Measurements from ENCODE around the gene ZNF500. TPM values are rescaled to one million over a fixed set of nuclear protein-coding genes. Genes with fewer than 3 reads are reported as not detected.

ZNF500 gene
- total RNA-seq, 1 donor from 2014 or later, result 14.6 TPM

GRCh38 chr16:4772351-4772750 lies 5.4 kb upstream of the ZNF500 start:
- no peak overlapping the region for H3K4me3 Mint-ChIP-seq (ENCODE audit: unreplicated experiment)
- H3K4me1 Mint-ChIP-seq (ENCODE audit: low read depth, unreplicated experiment), result peaks cover 4% of the 10 kb centered on the region
- DNase-seq (ENCODE audit: low read depth) (no peak), FAIRE-seq (no peak)
- Histone ChIP-seq H4K20me1 (ENCODE audit: insufficient read depth, low read length) (no peaks in the 10 kb centered on the region), H3K27me3 (ENCODE audit: insufficient read depth, low read length) (no peaks in the 10 kb centered on the region), H3K9ac (ENCODE audit: low read length) (no peak overlapping the region), H3K4me2 (ENCODE audit: low read length) (no peak overlapping the region), H3K27ac (ENCODE audit: low read depth, low read length) (no peak overlapping the region), H3K79me2 (ENCODE audit: insufficient read depth, low read length) (no peaks in the 10 kb centered on the region), H3K4me3 (ENCODE audit: insufficient read depth, low read depth, low read length) (no peak overlapping the region), H2AFZ (ENCODE audit: low read depth, low read length) (no peak overlapping the region), H3K9me3 (ENCODE audit: insufficient read depth, low read depth, low read length) (no peaks in the 10 kb centered on the region), H3K36me3 (ENCODE audit: insufficient read depth, low read length) (no peaks in the 10 kb centered on the region), H3K4me1 (ENCODE audit: insufficient read depth, low read length) (no peaks in the 10 kb centered on the region)
- H3K27ac Mint-ChIP-seq (ENCODE audit: unreplicated experiment), result no peak overlapping the region
- TF ChIP-seq CTCF (IDR thresholded peaks at IDR 0.05; ENCODE audit: insufficient read depth, low read depth, low read length) (no peak), EZH2 (IDR thresholded peaks at IDR 0.05; ENCODE audit: insufficient read depth, low read length) (no peak)
- peaks cover 2% of the 10 kb centered on the region for H3K9me3 Mint-ChIP-seq (ENCODE audit: unreplicated experiment)
- no peaks in the 10 kb centered on the region for H3K27me3 Mint-ChIP-seq (ENCODE audit: low read depth, unreplicated experiment)
- peaks cover 1% of the 10 kb centered on the region for H3K36me3 Mint-ChIP-seq (ENCODE audit: low read depth, unreplicated experiment)

- Histone ChIP-seq H3K4me3 (ENCODE audit: insufficient read depth, low read depth, low read length) (no peak overlapping the region), H3K79me2 (ENCODE audit: insufficient read depth, low read length) (peaks cover 6% of the 10 kb centered on the region), H4K20me1 (ENCODE audit: insufficient read depth, low read length) (no peaks in the 10 kb centered on the region), H3K36me3 (ENCODE audit: insufficient read depth, low read length) (no peaks in the 10 kb centered on the region), H3K27ac (ENCODE audit: low read depth, low read length) (no peak overlapping the region), H3K9me3 (ENCODE audit: insufficient read depth, low read depth, low read length) (no peaks in the 10 kb centered on the region), H3K9ac (ENCODE audit: low read length) (no peak overlapping the region), H3K4me2 (ENCODE audit: low read length) (no peak overlapping the region), H3K4me1 (ENCODE audit: insufficient read depth, low read length) (no peaks in the 10 kb centered on the region), H3K27me3 (ENCODE audit: insufficient read depth, low read length) (no peaks in the 10 kb centered on the region), H2AFZ (ENCODE audit: low read depth, low read length) (peak overlapping the region; percentile 23)
- no peak overlapping the region for H3K27ac Mint-ChIP-seq (ENCODE audit: unreplicated experiment)
- peaks cover 2% of the 10 kb centered on the region for H3K9me3 Mint-ChIP-seq (ENCODE audit: unreplicated experiment)
- H3K4me1 Mint-ChIP-seq (ENCODE audit: low read depth, unreplicated experiment), result peaks cover 5% of the 10 kb centered on the region
- TF ChIP-seq EZH2 (IDR thresholded peaks at IDR 0.05; ENCODE audit: insufficient read depth, low read length), result no peak
- peaks cover 1% of the 10 kb centered on the region for H3K36me3 Mint-ChIP-seq (ENCODE audit: low read depth, unreplicated experiment)
- H3K27me3 Mint-ChIP-seq (ENCODE audit: low read depth, unreplicated experiment), result no peaks in the 10 kb centered on the region
- no peak overlapping the region for H3K4me3 Mint-ChIP-seq (ENCODE audit: unreplicated experiment)
- DNase-seq (ENCODE audit: low read depth) (no peak), FAIRE-seq (no peak)
Observed at GRCh38 chr16:4771646-4772045, 4.7 kb upstream of the ZNF500 start.

GRCh38 chr16:4769306-4769638 lies 2.3 kb upstream of the ZNF500 start:
- no peaks in the 10 kb centered on the region for H3K36me3 ChIP-seq (ENCODE audit: insufficient read depth, low read length)
- no peaks in the 10 kb centered on the region for H3K27me3 Mint-ChIP-seq (ENCODE audit: low read depth, unreplicated experiment)
- no peak overlapping the region for H3K27ac ChIP-seq (ENCODE audit: low read depth, low read length)
- H3K36me3 Mint-ChIP-seq (ENCODE audit: low read depth, unreplicated experiment), result no peaks in the 10 kb centered on the region
- peak overlapping the region; percentile 89 for H3K4me2 ChIP-seq (ENCODE audit: low read length)
- H3K79me2 ChIP-seq (ENCODE audit: insufficient read depth, low read length), result peaks cover 27% of the 10 kb centered on the region
- peaks cover 5% of the 10 kb centered on the region for H4K20me1 ChIP-seq (ENCODE audit: insufficient read depth, low read length)
- peak overlapping the region; percentile 74 for H3K9ac ChIP-seq (ENCODE audit: low read length)
- H3K27ac Mint-ChIP-seq (ENCODE audit: unreplicated experiment), result peak overlapping the region; percentile 2
- DNase-seq (ENCODE audit: low read depth) (no peak), FAIRE-seq (no peak)
- H3K9me3 Mint-ChIP-seq (ENCODE audit: unreplicated experiment), result peaks cover 2% of the 10 kb centered on the region
- H2AFZ ChIP-seq (ENCODE audit: low read depth, low read length), result peak overlapping the region; percentile 94
- H3K27me3 ChIP-seq (ENCODE audit: insufficient read depth, low read length), result no peaks in the 10 kb centered on the region
- H3K4me3 Mint-ChIP-seq (ENCODE audit: unreplicated experiment), result peak overlapping the region; percentile 85
- TF ChIP-seq CTCF (IDR thresholded peaks at IDR 0.05; ENCODE audit: insufficient read depth, low read depth, low read length), result no peak
- no peak for TF ChIP-seq EZH2 (IDR thresholded peaks at IDR 0.05; ENCODE audit: insufficient read depth, low read length)
- no peaks in the 10 kb centered on the region for H3K9me3 ChIP-seq (ENCODE audit: insufficient read depth, low read depth, low read length)
- H3K4me1 Mint-ChIP-seq (ENCODE audit: low read depth, unreplicated experiment), result peaks cover 13% of the 10 kb centered on the region
- H3K4me3 ChIP-seq (ENCODE audit: insufficient read depth, low read depth, low read length), result peak overlapping the region; percentile 71
- H3K4me1 ChIP-seq (ENCODE audit: insufficient read depth, low read length), result peaks cover 7% of the 10 kb centered on the region

Data from astrocyte (in vitro differentiated cells and primary cell).